ENCODE results near the gene SLC16A9.

GRCh38 chr10:59692113-59692512 lies 17.5 kb downstream of the SLC16A9 start:
- TF ChIP-seq, protein P1, sequence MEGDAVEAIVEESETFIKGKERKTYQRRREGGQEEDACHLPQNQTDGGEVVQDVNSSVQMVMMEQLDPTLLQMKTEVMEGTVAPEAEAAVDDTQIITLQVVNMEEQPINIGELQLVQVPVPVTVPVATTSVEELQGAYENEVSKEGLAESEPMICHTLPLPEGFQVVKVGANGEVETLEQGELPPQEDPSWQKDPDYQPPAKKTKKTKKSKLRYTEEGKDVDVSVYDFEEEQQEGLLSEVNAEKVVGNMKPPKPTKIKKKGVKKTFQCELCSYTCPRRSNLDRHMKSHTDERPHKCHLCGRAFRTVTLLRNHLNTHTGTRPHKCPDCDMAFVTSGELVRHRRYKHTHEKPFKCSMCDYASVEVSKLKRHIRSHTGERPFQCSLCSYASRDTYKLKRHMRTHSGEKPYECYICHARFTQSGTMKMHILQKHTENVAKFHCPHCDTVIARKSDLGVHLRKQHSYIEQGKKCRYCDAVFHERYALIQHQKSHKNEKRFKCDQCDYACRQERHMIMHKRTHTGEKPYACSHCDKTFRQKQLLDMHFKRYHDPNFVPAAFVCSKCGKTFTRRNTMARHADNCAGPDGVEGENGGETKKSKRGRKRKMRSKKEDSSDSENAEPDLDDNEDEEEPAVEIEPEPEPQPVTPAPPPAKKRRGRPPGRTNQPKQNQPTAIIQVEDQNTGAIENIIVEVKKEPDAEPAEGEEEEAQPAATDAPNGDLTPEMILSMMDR (conservative IDR thresholded peaks at IDR 0.05): no peak
- TF ChIP-seq ZFX (IDR thresholded peaks at IDR 0.05): no peak

All from C4-2B (cell line).